Natural killer cell (primary cell): ENCODE results near the gene CD58. TPM values are rescaled to one million over a fixed set of nuclear protein-coding genes. Genes with fewer than 3 reads are reported as not detected.

Source experiments
- ATAC-seq, 3 donors: fragments of 150-1000 bp in 2 of 3; fragments of 200-7000 bp in 1 of 3; cut with Tn5 transposase; 1 replicate in 1 of 3; 2 replicates in 2 of 3; pipeline ENCODE4 v1.10.0; 2021; ENCODE audit warnings: mild to moderate bottlenecking in 2 of 3, moderate library complexity in 2 of 3
- DNase-seq, 2 donors: peaks; one replicate each; pipeline versions ENCODE4 v3.0.0 to v3.0.0-alpha.2; 2013 to 2021; ENCODE audit warnings: mixed read lengths in 1 of 2
- H3K27ac ChIP-seq: one replicate; pipeline ENCODE4 v1.5.1; 2013; ENCODE audit warnings: mild to moderate bottlenecking, low read length
- H3K27me3 ChIP-seq: one replicate; pipeline ENCODE4 v1.6.1; 2013; ENCODE audit warnings: low read length; ENCODE audit not compliant: control insufficient read depth, insufficient read depth
- H3K36me3 ChIP-seq: one replicate; pipeline ENCODE4 v1.6.1; 2013; ENCODE audit warnings: low read length; ENCODE audit not compliant: control insufficient read depth, insufficient read depth
- H3K4me1 ChIP-seq: one replicate; pipeline ENCODE4 v1.6.1; 2013; ENCODE audit warnings: low read length; ENCODE audit not compliant: control insufficient read depth, insufficient read depth
- H3K4me3 ChIP-seq: one replicate; pipeline ENCODE4 v1.5.1; 2013; ENCODE audit warnings: low read length
- H3K9me3 ChIP-seq: one replicate; pipeline ENCODE4 v1.6.1; 2013; ENCODE audit warnings: low read length; ENCODE audit not compliant: control insufficient read depth, insufficient read depth
- H3K27ac Mint-ChIP-seq, 2 donors: one replicate each; pipeline ENCODE4 v1.8.0; 2022; ENCODE audit warnings: mild to moderate bottlenecking in 2 of 2, mixed read lengths in 2 of 2, moderate library complexity in 1 of 2
- H3K27me3 Mint-ChIP-seq, 2 donors: one replicate each; pipeline ENCODE4 v1.8.0; 2022; ENCODE audit warnings: low read depth in 2 of 2, mixed read lengths in 2 of 2
- H3K36me3 Mint-ChIP-seq: one replicate; pipeline ENCODE4 v1.8.0; 2022; ENCODE audit warnings: mixed read lengths
- H3K4me1 Mint-ChIP-seq, 2 donors: one replicate each; pipeline ENCODE4 v1.8.0; 2022; ENCODE audit warnings: mixed read lengths in 2 of 2
- H3K4me3 Mint-ChIP-seq: one replicate; pipeline ENCODE4 v1.8.0; 2022; ENCODE audit warnings: mild to moderate bottlenecking, moderate library complexity, mixed read lengths
- H3K9me3 Mint-ChIP-seq, 2 donors: one replicate each; pipeline ENCODE4 v1.8.0; 2022; ENCODE audit warnings: mixed read lengths in 2 of 2
- CTCF ChIP-seq: fragments of 200-600 bp; IDR thresholded peaks from one replicate; pipeline ENCODE4 v1.8.0; 2022; ENCODE audit warnings: antibody characterized with exemption
- WGBS: methylation state at CpG from one replicate; pipeline ENCODE4 v1.1.7; 2013; ENCODE audit warnings: missing lambda C conversion rate; ENCODE audit not compliant: insufficient coverage; 5-methylcytosine and 5-hydroxymethylcytosine counted together
- intact Hi-C: fragments of 100-400 bp; cut with micrococcal nuclease; formaldehyde crosslinking; loops from one replicate; pipeline ENCODE4 v1.14.2; 2022
- total RNA-seq, 4 donors: library from RNA; stranded (reverse); fragments of 120-200 nt in 1 of 4; gene quantifications; one replicate each; pipeline versions ENCODE4 v1.2.3 to v1.2.4, GENCODE V29; 2013 to 2022

The CD58 gene
- total RNA-seq, 3 donors from 2014 or later (not counting 1 experiment from before 2014, with no cell fraction given) = 27.4 to 34.0 (median 28.6) TPM

DNA sequence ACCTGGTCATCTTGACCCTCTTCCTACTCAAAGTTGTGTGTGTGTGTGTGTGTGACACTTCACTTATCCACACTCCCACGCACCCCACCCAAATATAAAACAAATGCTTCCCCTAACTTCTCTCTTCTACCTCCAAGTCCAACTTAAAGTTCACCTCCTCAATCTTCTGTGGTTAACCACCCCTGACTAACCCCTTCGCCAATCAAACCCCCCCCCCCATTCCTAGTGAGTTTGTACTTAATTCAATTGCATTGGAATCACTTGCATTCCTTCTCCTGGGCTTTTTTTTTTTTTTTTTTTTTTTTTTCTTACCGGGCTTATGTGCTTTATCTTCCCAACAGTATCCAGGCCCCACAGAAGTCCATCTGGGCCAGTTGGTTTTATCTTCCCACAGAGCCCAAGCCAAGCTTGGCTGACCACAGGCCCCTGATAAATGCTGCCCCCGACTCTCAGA lies 78.4 kb downstream of the CD58 start:
- no peak for DNase-seq
- no peaks in the 10 kb centered on the region for H3K36me3 ChIP-seq
- no peaks in the 10 kb centered on the region for H3K27me3 ChIP-seq
- Mint-ChIP-seq H3K4me3 (no peak overlapping the region), H3K9me3 (no peaks in the 10 kb centered on the region), H3K27me3 (no peaks in the 10 kb centered on the region), H3K36me3 (no peaks in the 10 kb centered on the region), H3K27ac (peak overlapping the region in 1 of 2 donors; percentile 63), H3K4me1 (peaks cover 10 to 31% of the 10 kb centered on the region in 2 donors)
- no peaks in the 10 kb centered on the region for H3K9me3 ChIP-seq
- H3K4me1 ChIP-seq = peaks cover 11% of the 10 kb centered on the region
- no peak overlapping the region for H3K27ac ChIP-seq
- 67% methylated on average over 4 of the region's 4 CpGs for WGBS
- intact Hi-C loops = no loop called here
- TF ChIP-seq CTCF = no peak
- no peak overlapping the region for H3K4me3 ChIP-seq
- no peak for ATAC-seq

- 84% methylated on average over 5 of the region's 5 CpGs for WGBS
- no peak overlapping the region for H3K4me3 ChIP-seq
- intact Hi-C loops = no loop called here
- no peaks in the 10 kb centered on the region for H3K27me3 ChIP-seq
- no peak overlapping the region for H3K4me3 Mint-ChIP-seq
- H3K4me1 Mint-ChIP-seq = peaks cover 5 to 25% of the 10 kb centered on the region in 2 donors
- H3K27ac Mint-ChIP-seq = peak overlapping the region in 1 of 2 donors; percentile 63
- ATAC-seq = no peak
- no peak overlapping the region for H3K27ac ChIP-seq
- H3K4me1 ChIP-seq = peaks cover 11% of the 10 kb centered on the region
- H3K36me3 ChIP-seq = no peaks in the 10 kb centered on the region
- no peak for DNase-seq
- no peaks in the 10 kb centered on the region for H3K36me3 Mint-ChIP-seq
- H3K9me3 ChIP-seq = no peaks in the 10 kb centered on the region
- no peaks in the 10 kb centered on the region for H3K9me3 Mint-ChIP-seq
- H3K27me3 Mint-ChIP-seq = no peaks in the 10 kb centered on the region
- no peak for TF ChIP-seq CTCF
Measured at GRCh38 chr1:116491700-116492357, 79.0 kb downstream of the CD58 start.

GRCh38 chr1:116490588-116490987 lies 80.2 kb downstream of the CD58 start:
- ATAC-seq (no peak), DNase-seq (no peak)
- Mint-ChIP-seq H3K4me3 (no peak overlapping the region), H3K4me1 (peaks cover 0 to 18% of the 10 kb centered on the region in 2 donors), H3K9me3 (no peaks in the 10 kb centered on the region), H3K27me3 (no peaks in the 10 kb centered on the region), H3K27ac (no peak overlapping the region), H3K36me3 (no peaks in the 10 kb centered on the region)
- Histone ChIP-seq H3K4me1 (no peaks in the 10 kb centered on the region), H3K27me3 (no peaks in the 10 kb centered on the region), H3K27ac (no peak overlapping the region), H3K9me3 (no peaks in the 10 kb centered on the region), H3K4me3 (no peak overlapping the region), H3K36me3 (no peaks in the 10 kb centered on the region)
- intact Hi-C loops = no loop called here
- TF ChIP-seq CTCF = no peak
- WGBS = 95% methylated on average over 3 of the region's 3 CpGs

DNA sequence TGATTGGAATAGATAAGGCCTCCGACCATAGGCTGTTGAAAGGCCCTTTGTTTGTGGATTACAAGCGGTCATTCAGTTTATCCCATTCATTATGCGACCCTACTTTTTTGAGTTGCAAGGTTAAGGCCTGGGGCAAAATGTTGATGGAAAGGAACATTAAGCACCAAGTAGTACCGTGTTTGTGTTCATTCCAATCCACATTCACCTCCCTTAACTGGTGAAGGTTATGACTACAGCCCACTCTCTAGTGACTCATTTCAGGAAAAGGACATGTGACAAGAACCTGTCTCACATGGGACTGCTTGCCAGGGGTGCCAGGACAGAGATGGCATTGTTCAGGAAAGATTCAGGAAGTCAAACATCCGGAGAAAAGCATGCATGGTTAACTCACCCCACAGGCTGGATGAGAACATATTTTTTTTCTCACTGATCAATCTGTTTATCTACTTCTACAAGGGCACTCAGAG lies 81.6 kb downstream of the CD58 start:
- H3K4me1 Mint-ChIP-seq = peaks cover 0 to 16% of the 10 kb centered on the region in 2 donors
- H3K4me1 ChIP-seq = peaks cover 5% of the 10 kb centered on the region
- no peaks in the 10 kb centered on the region for H3K36me3 ChIP-seq
- H3K36me3 Mint-ChIP-seq = no peaks in the 10 kb centered on the region
- H3K4me3 Mint-ChIP-seq = no peak overlapping the region
- WGBS = 91% methylated on average over 5 of the region's 5 CpGs
- no peaks in the 10 kb centered on the region for H3K27me3 ChIP-seq
- ATAC-seq (no peak), DNase-seq (no peak)
- intact Hi-C loops = no loop called here
- no peaks in the 10 kb centered on the region for H3K9me3 ChIP-seq
- no peak overlapping the region for H3K27ac Mint-ChIP-seq
- no peaks in the 10 kb centered on the region for H3K27me3 Mint-ChIP-seq
- no peak overlapping the region for H3K4me3 ChIP-seq
- no peak overlapping the region for H3K27ac ChIP-seq
- no peaks in the 10 kb centered on the region for H3K9me3 Mint-ChIP-seq
- TF ChIP-seq CTCF = no peak
